Activated gamma-delta T cell treated with Interleukin-2 at 50 U/mL for 16 hours (primary cell): ENCODE measurements around the gene B3GNT8.
"Not testable (repeated sequence)": the region's sequence is repeated elsewhere in the genome, so short reads cannot be mapped to it uniquely, and the experiment has no call there.

Experiments used
- DNase-seq: peaks from one replicate; pipeline ENCODE4 v3.0.0-alpha.2; 2020

The B3GNT8 gene

GRCh38 chr19:41435936-41436673 lies 8.9 kb upstream of the B3GNT8 start:
- no peak for DNase-seq

GRCh38 chr19:41435376-41435775 lies 8.2 kb upstream of the B3GNT8 start:
- not testable (repeated sequence) for DNase-seq

GRCh38 chr19:41434450-41434849 lies 7.3 kb upstream of the B3GNT8 start:
- no peak for DNase-seq

- DNase-seq: no peak
These were observed 6.0 kb upstream of the B3GNT8 start for GRCh38 chr19:41433171-41433570.

- no peak for DNase-seq
These were observed 4.5 kb upstream of the B3GNT8 start for GRCh38 chr19:41431426-41432386.

GRCh38 chr19:41430922-41431321 lies 3.7 kb upstream of the B3GNT8 start:
- DNase-seq: no peak

- no peak for DNase-seq
These were observed 1.3 kb upstream of the B3GNT8 start for GRCh38 chr19:41428481-41428859.

- peak; percentile 65 for DNase-seq
These were observed 690 bp upstream of the B3GNT8 start for GRCh38 chr19:41427647-41428480.

- DNase-seq: no peak
These were observed 895 bp downstream of the B3GNT8 start for GRCh38 chr19:41426116-41426841.

- no peak for DNase-seq
These were observed 1.7 kb downstream of the B3GNT8 start for GRCh38 chr19:41425174-41426115.

- no peak for DNase-seq
These were observed 2.6 kb downstream of the B3GNT8 start for GRCh38 chr19:41424335-41425173.

GRCh38 chr19:41422955-41423354 lies 4.2 kb downstream of the B3GNT8 start:
- DNase-seq: no peak

GRCh38 chr19:41422456-41422855 lies 4.7 kb downstream of the B3GNT8 start:
- no peak for DNase-seq

- DNase-seq: no peak
These were observed 5.2 kb downstream of the B3GNT8 start for GRCh38 chr19:41421973-41422372.

- no peak for DNase-seq
These were observed 5.9 kb downstream of the B3GNT8 start for GRCh38 chr19:41421314-41421713.

GRCh38 chr19:41420101-41420880 lies 6.9 kb downstream of the B3GNT8 start:
- no peak for DNase-seq

GRCh38 chr19:41416194-41416674 lies 10.9 kb downstream of the B3GNT8 start:
- no peak for DNase-seq

GRCh38 chr19:41415154-41415571 lies 12.0 kb downstream of the B3GNT8 start:
- DNase-seq: no peak

GRCh38 chr19:41414461-41414860 lies 12.7 kb downstream of the B3GNT8 start:
- no peak for DNase-seq
